PC-9 (cell line): ENCODE data around the gene IGSF8.

Experiments
- CTCF ChIP-seq: fragments of 200-600 bp; sonication (generic); conservative IDR thresholded peaks from 2 replicates; pipeline ENCODE4 v1.6.1; 2017; ENCODE audit warnings: mixed run types, antibody characterized with exemption, mild to moderate bottlenecking, moderate library complexity
- EZH2 ChIP-seq: fragments of 200-600 bp; sonication (generic); IDR thresholded peaks from 2 replicates; pipeline ENCODE4 v1.8.0; 2017; ENCODE audit warnings: antibody characterized with exemption, low read depth

GRCh38 chr1:160097911-160098851, at the start of gene IGSF8:
- TF ChIP-seq CTCF = no peak
- TF ChIP-seq EZH2 = no peak
